Fibroblast of skin of left biceps (primary cell): ENCODE results near the gene TNIK.
"Not testable (repeated sequence)": the region's sequence is repeated elsewhere in the genome, so short reads cannot be mapped to it uniquely, and the experiment has no call there.

Source experiments
- DNase-seq, 2 experiments: peaks; one replicate each; pipeline ENCODE4 v3.0.0-alpha.2; 2013; ENCODE audit warnings: low read depth in 2 of 2

TNIK gene

GRCh38 chr3:171384101-171384891 lies 75.9 kb downstream of the TNIK start:
- DNase-seq = no peak

GRCh38 chr3:171383206-171384018 lies 76.8 kb downstream of the TNIK start:
- no peak for DNase-seq

- DNase-seq = not testable (repeated sequence)
Observed at GRCh38 chr3:171382347-171382746, 77.9 kb downstream of the TNIK start.

- no peak for DNase-seq
Observed at GRCh38 chr3:171380711-171381425, 79.3 kb downstream of the TNIK start.

GRCh38 chr3:171379961-171380483 lies 80.2 kb downstream of the TNIK start:
- no peak for DNase-seq

- no peak for DNase-seq
Observed at GRCh38 chr3:171379281-171379680, 80.9 kb downstream of the TNIK start.

GRCh38 chr3:171378586-171378985 lies 81.6 kb downstream of the TNIK start:
- DNase-seq = no peak

GRCh38 chr3:171377859-171378258 lies 82.3 kb downstream of the TNIK start:
- DNase-seq = no peak

- DNase-seq = no peak
Observed at GRCh38 chr3:171376596-171376947, 83.6 kb downstream of the TNIK start.

- no peak for DNase-seq
Observed at GRCh38 chr3:171375666-171376595, 84.3 kb downstream of the TNIK start.

- DNase-seq = no peak
Observed at GRCh38 chr3:171374661-171375285, 85.4 kb downstream of the TNIK start.

- DNase-seq = no peak
Observed at GRCh38 chr3:171374260-171374659, 85.9 kb downstream of the TNIK start.

GRCh38 chr3:171373711-171374110 lies 86.5 kb downstream of the TNIK start:
- DNase-seq = no peak

GRCh38 chr3:171372694-171373093 lies 87.5 kb downstream of the TNIK start:
- no peak for DNase-seq

- DNase-seq = no peak
Observed at GRCh38 chr3:171371354-171371753, 88.9 kb downstream of the TNIK start.

GRCh38 chr3:171369156-171369555 lies 91.0 kb downstream of the TNIK start:
- DNase-seq = no peak

GRCh38 chr3:171366738-171367137 lies 93.5 kb downstream of the TNIK start:
- not testable (repeated sequence) for DNase-seq

- no peak for DNase-seq
Observed at GRCh38 chr3:171366043-171366442, 94.2 kb downstream of the TNIK start.

GRCh38 chr3:171365489-171365888 lies 94.7 kb downstream of the TNIK start:
- DNase-seq = no peak

GRCh38 chr3:171364500-171364899 lies 95.7 kb downstream of the TNIK start:
- DNase-seq = no peak

GRCh38 chr3:171363202-171363601 lies 97.0 kb downstream of the TNIK start:
- no peak for DNase-seq
